GM10248 (cell line): ENCODE results near the gene MRPL21.

ENCODE experiments used
- CTCF ChIA-PET: fragments of 300-600 bp; sonication (Branson Sonifier 250); formaldehyde crosslinking; extraction: SDS; loops from one replicate; lab custom pipeline; 2021; ENCODE audit warnings: antibody characterized with exemption; lab: Yijun Ruan, JAX
- POLR2A ChIA-PET: fragments of 350-650 bp; sonication (Branson Sonifier 250); formaldehyde crosslinking; extraction: SDS; loops from one replicate; lab custom pipeline; 2020; ENCODE audit warnings: antibody characterized with exemption; lab: Yijun Ruan, JAX
- DNase-seq: peaks from one replicate; pipeline ENCODE4 v3.0.0; 2012; ENCODE audit errors: extremely low spot score
- TF ChIP-seq, protein P1 (sequence below): IDR thresholded peaks from 2 replicates; pipeline ENCODE4 v1.5.1; 2012; ENCODE audit warnings: mild to moderate bottlenecking, low read depth; ENCODE audit errors: extremely low read depth, missing control alignments, control extremely low read depth

The MRPL21 gene

GRCh38 chr11:68932358-68932757 lies 28.7 kb upstream of the MRPL21 start:
- DNase-seq, result no peak
- ChIA-PET CTCF (no interaction called here), POLR2A (no interaction called here)
- TF ChIP-seq, protein P1, sequence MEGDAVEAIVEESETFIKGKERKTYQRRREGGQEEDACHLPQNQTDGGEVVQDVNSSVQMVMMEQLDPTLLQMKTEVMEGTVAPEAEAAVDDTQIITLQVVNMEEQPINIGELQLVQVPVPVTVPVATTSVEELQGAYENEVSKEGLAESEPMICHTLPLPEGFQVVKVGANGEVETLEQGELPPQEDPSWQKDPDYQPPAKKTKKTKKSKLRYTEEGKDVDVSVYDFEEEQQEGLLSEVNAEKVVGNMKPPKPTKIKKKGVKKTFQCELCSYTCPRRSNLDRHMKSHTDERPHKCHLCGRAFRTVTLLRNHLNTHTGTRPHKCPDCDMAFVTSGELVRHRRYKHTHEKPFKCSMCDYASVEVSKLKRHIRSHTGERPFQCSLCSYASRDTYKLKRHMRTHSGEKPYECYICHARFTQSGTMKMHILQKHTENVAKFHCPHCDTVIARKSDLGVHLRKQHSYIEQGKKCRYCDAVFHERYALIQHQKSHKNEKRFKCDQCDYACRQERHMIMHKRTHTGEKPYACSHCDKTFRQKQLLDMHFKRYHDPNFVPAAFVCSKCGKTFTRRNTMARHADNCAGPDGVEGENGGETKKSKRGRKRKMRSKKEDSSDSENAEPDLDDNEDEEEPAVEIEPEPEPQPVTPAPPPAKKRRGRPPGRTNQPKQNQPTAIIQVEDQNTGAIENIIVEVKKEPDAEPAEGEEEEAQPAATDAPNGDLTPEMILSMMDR, result no peak

- ChIA-PET POLR2A (no interaction called here), CTCF (no interaction called here)
- DNase-seq, result no peak
- TF ChIP-seq, protein P1, result no peak
Measured at GRCh38 chr11:68931911-68932310, 28.3 kb upstream of the MRPL21 start.

DNA sequence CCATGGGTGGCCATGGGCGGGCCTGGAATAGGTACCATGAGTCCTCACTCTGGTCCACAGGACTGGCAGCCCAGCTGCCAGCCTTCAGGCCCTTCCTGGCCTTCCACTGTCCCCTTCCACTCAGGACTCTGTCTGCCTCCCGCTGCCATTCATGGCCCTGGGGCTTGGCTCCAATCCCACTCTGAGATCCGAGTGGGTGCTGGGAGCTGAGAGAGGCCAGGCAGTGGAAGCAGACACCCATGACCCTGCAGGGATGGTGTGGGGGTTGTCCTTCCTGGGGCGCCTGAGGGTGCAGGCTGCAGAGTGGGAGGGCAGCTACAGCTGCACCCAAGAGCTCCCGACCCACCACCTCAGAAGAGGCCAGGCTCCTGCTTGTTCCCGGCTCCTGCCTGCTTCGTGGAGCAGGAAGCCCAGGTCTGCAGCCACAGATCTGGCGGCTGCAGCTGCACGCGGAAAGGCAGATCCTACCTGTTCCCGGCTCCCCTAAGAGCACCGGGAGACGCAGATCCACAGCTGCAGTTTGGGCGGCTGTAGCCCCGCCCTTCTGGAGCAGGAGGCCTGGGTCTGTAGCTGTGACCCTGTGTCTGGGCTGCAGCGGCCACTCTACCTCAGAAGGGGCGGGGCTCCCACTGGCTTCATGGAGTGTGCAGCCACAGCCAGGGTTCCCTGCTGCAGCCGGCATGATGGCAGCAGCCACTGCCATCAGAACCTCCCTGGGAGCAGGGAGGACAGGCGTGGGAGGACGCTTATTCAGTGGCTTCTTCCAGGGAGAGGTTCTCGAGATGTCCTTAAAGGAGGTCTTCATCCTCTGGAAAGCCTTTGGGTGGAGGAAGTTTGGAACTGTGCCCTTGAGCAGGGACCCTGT lies 27.6 kb upstream of the MRPL21 start:
- TF ChIP-seq, protein P1, result no peak
- ChIA-PET CTCF (no interaction called here), POLR2A (no interaction called here)
- no peak for DNase-seq

DNA sequence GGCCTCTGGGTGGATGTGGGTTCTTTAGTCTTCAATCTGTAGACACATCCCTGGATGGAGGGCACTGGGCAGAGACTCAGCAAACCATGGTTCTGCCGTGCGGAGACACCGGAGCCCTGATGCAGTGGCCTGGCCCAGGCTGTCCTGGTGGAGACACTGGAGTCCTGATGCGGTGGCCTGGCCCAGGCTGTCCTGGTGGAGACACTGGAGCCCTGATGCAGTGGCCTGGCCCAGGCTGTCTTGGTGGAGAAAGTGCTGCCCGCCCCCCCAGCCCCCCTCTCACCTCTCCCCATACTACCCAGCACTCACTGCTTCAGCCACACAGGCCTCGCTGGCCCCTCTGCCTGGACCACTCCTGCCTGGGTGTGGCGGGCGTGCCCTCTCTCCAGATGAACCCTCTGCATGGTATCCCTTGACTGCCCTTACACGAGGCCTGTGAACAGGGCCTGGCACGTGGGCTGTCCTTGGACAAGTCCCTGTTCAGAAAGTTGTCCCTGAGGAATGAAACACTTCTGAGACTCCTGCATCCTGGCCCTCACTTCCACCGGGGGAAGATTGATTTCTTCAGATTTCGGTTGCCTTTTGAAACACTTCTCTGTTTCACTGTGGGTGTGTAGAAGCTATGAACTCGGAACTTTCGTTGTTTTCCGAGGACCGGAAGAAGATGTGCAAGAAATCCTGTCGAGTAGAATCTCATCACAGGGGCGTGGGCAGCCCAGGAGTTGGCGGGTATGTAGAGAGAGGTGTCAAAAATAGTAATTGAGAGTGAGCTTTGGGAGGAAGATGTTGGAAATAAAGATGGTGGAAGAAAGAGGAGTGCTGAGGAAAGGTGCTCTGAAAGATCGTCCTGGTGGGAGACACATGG lies 26.3 kb upstream of the MRPL21 start:
- TF ChIP-seq, protein P1, result no peak
- ChIA-PET POLR2A (no interaction called here), CTCF (no interaction called here)
- no peak for DNase-seq

GRCh38 chr11:68929135-68929534 lies 25.5 kb upstream of the MRPL21 start:
- ChIA-PET CTCF (interaction anchor here (0.9 to 1.1 kb wide), 2 partner anchors 10 kb away, joined by 3 read pairs; no protein-coding TSS in a partner anchor), POLR2A (no interaction called here)
- TF ChIP-seq, protein P1, result no peak
- DNase-seq, result no peak

DNA sequence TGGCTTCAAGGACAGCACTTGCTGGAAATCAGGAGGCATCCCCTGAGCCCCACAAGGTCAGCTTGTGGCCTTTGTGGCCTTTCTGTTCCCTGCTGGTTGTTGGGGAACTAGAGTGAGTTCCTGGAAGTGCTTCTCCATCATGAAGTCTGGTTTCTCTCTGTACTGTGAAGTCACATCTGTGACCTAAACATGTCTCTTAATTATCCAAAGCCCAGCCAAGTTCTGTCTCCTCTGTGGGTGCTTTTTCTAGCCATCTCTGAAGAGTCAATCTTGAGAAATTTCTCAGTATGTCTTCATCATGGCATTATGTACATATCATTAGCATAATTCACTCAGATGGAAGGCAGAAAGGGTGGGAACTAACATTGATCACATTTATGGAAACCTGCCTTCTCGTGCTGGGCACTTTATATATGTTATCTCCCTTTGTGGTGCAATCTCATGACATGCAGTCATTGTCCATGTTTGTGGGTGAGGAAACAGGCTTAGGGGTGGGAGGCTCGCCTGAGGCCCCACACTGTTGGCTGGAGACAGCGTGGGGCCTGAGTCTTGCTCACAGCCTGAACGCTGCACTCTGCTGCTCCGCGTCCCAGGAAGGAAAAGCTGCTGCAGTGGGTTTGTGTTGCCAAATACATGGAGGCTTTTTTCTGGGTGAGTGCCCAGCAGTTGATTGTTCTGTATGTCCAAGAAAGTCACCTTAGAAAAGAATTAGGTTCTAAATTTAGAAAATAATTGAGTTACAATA lies 24.7 kb upstream of the MRPL21 start:
- CTCF ChIA-PET, result interaction anchor here (0.9 to 1.1 kb wide), 2 partner anchors 10 to 11 kb away, joined by 3 read pairs; no protein-coding TSS in a partner anchor
- no peak for DNase-seq
- TF ChIP-seq, protein P1, result no peak

More for the DNA sequence above, 24.7 kb upstream of the MRPL21 start:
- POLR2A ChIA-PET, result no interaction called here
